T follicular helper cell (primary cell): ENCODE data around the gene KLHL29.

ENCODE experiments used
- DNase-seq: peaks from one replicate; pipeline ENCODE4 v3.0.0-alpha.2; 2020; ENCODE audit warnings: low read depth

KLHL29 gene

DNA sequence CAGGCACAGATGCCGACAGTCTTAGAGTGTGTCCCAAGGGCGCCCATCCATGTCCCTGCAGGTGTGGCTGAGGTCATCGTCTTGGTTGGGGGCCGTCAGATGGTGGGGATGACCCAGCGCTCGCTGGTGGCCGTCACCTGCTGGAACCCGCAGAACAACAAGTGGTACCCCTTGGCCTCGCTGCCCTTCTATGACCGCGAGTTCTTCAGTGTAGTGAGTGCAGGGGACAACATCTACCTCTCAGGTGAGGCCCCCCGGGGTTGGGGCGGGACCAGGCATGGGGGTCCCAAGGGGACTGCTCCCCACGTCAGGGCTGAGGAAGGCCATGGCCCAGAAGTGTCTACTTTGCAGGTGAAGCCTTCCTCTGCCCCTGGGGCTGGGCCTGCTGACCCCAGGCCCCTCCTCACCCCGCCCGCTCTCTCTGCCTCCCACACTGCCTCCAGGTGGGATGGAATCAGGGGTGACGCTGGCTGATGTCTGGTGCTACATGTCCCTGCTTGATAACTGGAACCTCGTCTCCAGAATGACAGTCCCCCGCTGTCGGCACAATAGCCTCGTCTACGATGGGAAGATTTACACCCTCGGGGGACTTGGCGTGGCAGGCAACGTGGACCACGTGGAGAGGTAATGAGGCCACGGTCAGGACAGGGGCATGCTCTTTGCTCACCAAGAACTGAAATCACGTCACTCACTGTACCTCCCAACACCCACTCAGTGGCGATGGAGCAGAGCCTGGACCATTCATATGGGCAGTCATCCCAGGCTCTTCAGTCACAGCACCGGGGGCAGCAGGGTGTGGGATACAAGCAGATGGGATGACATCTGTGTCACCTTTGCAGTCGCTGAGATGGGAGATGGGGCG is 311.1 kb downstream of the KLHL29 start:
- no peak for DNase-seq

DNA sequence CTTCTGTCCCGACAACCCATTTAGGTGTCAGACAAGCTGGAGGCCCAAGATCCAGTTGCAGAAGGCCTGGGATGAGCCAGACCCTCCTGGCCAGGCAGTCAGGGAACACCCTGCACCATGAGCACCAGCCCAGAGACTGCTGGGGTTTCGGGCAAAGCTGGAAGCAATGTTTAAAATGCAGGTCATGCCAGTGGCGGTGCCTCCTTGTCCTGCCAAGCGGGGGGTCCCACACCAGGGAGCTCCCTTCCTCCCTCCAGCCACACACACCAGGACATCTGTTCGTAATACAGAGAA is 311.7 kb downstream of the KLHL29 start:
- DNase-seq = no peak

- no peak for DNase-seq
Observed at GRCh38 chr2:23697256-23698075, 312.5 kb downstream of the KLHL29 start.

- no peak for DNase-seq
Observed at GRCh38 chr2:23698116-23698693, 313.2 kb downstream of the KLHL29 start.

DNA sequence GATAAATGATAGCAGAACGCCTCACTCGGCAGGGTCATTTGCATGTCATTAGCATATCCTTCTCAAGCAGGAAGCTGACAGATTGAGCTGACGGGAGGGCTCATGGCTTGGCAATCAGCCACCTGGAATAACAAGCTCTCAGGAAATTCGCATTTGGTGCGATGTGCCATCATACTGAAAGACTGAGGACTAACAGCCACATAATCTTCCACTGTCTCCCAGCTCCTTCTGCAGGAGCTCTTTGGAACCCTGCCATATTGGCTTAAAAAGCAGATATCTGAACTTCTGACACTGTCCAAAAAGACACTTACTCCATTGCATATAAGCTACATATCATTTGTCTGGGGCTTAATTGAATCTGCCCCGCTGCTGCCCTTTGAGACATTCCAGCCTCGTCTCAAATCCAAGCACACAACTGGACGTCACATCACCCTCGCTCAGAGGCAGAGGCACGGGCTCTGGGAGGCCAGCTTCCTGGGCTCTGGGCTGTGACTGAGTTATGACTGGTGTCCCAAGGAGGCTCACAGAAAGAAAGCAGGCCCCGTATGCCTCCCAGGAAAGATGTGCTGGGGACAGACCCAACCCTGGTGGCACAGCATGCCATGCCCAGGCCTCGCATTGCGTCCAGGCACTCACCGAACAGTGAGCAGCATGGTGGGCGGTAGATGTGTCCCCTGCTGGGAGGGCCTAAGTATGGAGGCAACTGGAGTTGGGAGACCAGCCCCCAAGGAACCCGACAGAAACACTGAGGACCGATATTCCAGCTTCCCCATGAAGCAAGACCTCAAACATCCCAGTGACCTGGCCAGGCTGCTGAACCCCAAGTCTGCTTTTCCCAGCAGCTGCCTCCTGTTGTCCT is 314.0 kb downstream of the KLHL29 start:
- DNase-seq = no peak

- DNase-seq = no peak
Observed at GRCh38 chr2:23699580-23699925, 314.6 kb downstream of the KLHL29 start.

- DNase-seq = no peak
Observed at GRCh38 chr2:23700627-23701026, 315.6 kb downstream of the KLHL29 start.

DNA sequence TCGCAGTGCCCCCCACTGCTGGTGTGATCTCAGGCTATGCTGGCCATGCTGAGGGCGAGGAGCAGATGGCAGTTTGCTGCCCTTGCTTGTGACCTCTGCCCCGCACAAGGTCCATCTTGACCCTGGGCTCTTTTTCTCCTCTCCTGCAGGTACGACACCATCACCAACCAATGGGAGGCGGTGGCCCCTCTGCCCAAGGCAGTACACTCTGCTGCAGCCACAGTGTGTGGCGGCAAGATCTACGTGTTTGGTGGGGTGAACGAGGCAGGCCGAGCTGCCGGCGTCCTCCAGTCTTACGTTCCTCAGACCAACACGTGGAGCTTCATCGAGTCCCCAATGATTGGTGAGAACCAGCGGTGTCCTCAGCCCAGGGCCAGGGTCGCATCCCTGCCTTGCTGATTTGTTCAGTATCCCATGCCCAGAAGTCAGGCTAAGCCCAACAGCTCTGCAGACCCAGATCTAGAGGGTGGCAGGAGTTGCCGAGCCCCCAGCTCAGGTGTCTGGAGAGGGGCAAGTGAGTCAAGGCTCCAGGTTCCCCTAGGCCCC is 318.1 kb downstream of the KLHL29 start:
- no peak for DNase-seq

- DNase-seq = no peak
Observed at GRCh38 chr2:23703583-23704385, 318.8 kb downstream of the KLHL29 start.

DNA sequence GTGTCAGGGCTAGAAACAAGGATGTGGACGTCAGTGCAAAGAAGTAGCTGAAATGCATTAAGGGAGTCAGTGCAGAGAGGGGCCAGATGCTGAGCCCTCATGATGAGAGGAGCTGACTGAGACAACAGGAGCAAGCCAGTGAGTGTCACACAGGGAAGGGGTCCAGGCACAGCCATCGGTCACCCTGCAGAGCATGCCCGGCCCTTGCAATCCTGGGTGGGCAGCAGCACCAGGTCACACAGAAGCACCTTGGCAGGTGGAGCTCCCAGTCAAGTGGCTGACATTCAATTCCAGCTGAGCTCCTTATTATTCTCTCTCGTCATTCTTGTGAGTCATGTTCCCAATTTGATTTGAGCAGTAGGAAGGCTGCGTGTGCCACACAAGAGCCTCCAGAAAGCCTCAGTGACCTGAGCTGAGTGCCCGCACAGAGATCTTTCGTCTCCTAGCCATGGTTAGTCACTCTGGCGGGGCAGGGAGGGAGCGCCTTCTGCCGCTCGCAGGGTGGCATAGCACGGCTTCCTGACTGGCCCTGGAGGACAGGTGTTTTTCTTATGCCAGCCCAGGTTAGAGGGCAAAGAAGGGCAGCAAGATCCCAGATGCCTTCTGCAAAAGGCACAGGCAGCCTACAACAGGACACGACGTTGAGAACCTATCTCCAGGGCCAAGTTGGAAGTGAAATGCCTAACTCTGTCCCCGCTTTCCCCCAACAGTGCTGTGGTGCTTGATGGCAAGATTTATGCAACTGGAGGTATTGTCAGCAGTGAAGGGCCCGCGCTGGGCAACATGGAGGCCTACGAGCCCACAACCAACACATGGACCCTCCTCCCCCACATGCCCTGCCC is 321.0 kb downstream of the KLHL29 start:
- no peak for DNase-seq

DNA sequence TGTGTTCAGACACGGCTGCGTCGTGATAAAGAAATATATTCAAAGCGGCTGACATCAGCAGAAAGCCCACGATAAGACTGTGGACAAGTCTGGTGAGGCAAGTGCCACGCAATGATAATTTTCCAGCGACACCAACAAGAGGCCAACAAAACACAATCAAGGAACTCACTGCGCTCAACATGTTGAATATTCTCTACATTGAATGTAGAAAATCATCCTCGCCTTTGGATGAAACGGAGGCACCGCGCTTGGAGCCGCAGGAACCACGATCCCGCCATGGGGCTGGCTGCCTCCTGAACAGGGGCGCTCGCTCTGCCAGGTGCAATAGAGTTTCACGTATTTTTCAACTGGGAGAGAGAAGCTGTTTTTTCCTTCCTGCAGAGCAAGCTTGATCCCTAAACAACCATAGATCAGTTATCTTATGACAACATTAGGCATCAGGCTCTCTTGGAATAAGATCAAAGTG is 321.7 kb downstream of the KLHL29 start:
- DNase-seq = no peak

DNA sequence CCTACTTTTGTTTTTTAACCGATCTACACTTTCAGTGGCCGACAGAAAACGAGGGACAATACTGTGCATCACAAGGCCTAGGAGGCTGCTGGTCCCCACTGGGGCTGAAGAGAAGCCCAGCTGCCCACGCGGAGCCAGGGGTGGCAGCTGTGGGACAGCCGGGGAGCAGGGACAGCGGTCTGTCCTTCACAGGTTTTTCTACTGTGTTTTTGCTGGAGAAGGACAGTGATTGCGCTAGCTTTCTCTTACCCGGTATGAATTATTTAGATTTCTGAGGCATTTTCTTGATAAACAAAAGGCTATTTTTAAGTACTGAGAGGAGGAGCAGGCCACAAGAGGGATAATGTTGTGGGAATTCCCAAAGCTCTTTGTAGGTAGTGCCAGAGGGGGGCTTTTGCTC is 322.1 kb downstream of the KLHL29 start:
- no peak for DNase-seq

DNA sequence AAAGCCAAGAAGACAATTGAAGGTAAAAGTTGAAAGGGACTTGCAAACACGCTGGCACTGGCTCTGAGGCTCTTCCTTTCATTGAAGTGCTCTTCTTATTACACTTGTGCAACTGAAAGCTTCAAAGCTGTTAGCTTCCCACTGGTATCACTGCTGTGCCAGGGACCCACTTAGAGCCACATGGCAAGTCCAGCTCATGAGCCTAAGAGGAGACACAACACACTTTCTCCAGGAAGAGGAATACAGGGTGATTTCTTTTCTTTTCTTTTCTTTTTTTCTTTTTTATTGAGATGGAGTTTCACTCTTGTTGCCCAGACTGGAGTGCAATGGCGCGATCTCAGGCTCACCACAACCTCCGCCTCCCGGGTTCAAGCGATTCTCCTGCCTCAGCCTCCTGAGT is 323.8 kb downstream of the KLHL29 start:
- DNase-seq = no peak

DNA sequence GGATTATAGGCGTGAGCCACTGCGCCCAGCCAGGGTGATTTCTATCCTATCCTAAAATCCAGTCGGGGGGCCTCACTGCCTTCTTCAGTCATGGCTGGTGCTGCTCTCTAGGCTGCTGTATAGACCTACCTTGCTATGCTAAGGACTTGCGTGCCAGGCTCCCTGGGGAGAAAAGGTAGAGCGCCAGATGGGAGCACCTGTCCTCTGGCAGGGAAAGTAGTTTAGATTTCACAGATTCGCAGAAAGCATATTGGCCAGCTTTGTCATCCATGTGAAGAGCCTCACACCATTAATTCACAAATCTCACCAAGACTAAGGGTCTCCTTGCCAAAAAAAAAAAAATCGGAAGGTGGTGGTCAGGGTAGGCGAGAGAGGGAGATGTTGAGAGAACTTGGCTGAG is 324.3 kb downstream of the KLHL29 start:
- DNase-seq = no peak

DNA sequence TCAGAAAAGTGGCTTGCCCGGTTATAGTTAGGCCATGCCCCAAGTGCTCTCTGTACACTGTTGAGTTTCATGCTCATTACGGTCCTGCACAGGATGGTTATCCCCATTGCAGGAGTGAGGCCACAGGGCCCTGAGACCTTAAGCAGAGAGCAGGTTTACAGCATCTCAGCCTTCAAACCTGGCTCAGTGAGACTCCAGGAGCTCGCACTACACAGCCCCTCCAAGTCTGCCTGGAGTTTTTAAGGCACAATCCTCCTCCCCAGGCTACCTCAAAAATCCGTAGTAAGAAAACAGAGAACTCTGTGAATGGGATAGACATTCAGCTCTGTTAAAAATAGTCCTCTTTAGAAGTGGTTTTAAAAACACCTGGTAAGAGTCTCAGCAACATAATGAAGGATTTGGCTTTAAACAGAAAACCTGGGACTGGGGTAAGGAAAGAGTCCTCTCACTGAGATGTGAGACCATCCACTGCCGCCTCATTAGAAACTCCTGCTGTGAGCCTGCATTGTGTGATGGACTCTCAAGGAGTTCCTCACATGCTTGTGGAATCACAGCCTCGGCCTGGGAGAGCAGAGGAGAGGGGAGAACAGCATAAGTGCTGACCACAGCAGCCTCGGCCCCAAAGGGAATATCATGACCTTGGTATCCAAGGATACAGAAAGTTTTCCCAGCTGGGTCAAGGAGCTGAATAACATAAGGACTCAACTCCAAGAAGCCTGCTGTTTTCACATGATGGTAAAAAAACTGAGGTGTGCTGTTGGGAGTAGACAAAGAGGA is 327.2 kb downstream of the KLHL29 start:
- no peak for DNase-seq

DNA sequence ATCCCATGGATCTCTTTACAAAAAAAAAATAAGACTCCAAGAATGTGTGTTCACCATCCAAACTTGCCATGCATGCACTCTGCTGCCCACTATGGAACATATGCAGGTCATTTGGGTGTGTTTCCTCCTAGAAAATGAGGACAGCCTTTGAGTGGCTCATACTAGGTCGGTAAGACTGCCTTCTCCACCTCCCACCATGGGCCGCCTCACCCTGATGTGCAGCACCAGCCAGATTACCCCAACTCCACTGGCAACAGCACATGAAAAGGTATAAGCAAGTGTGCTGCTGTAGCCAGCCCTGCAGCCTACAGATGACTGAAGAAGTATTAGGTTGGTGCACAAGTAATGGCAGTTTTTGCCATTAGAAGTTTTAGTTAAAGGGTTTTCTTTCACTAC is 327.8 kb downstream of the KLHL29 start:
- no peak for DNase-seq

DNA sequence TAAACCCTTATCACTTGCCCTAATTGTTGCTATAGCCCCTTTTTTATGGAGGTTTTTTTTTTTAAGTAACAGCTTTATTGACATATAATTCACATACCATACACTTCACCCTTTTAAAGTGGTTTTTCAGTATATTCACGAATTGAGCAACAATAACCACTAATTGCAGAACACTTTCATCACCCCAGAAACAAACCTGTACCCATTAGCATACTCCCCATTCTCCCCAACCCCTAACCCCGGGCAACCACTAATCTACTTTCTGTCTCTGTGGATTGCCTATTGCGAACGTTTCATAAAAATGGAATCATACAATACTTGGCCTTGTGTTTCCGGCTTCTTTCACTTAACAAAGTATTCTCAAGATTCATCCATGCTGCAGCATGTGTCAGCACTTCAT is 328.4 kb downstream of the KLHL29 start:
- DNase-seq = no peak

DNA sequence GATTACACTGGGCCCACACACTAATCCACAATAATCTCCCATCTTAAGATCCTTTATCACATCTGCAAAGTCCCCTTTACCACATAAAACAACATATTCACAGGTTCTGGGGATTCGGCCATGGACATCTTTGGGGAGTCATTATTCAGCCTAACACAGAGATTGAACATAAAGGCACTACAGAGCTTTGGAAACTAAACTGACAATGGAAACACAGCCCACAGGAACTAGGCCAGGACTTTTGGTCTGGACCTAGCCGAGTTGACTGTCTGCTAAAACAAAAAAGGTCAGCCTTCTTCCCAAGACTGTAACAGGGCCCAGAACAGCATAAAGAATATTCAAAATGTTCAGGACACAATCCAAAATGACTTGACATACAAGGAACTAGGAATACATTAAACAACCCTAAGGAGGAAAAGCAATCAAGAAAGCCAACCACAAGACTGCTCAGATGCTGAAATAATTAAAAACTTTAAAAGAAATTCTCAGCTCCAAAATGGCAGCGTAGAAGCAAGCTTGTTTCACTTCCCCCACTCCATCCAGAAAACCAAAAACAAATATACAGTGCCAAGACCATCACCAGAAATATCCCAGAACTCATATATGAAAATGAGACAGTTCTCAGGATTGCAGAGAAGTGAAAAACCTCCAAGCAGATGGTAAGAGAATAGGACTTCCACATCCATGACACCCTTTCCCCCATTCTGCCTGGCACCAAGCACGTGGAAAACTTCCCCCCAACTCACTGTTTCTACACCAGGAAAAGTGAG is 334.1 kb downstream of the KLHL29 start:
- DNase-seq = no peak
